ENCODE data around the gene OTOG.

OTOG gene

GRCh38 chr11:17696741-17697140 is 149.7 kb downstream of the OTOG start:
- H3K4me3 ChIP-seq (replicated peaks; ENCODE audit: low read depth, low read length): no peak overlapping the region
- TF ChIP-seq, protein P1, sequence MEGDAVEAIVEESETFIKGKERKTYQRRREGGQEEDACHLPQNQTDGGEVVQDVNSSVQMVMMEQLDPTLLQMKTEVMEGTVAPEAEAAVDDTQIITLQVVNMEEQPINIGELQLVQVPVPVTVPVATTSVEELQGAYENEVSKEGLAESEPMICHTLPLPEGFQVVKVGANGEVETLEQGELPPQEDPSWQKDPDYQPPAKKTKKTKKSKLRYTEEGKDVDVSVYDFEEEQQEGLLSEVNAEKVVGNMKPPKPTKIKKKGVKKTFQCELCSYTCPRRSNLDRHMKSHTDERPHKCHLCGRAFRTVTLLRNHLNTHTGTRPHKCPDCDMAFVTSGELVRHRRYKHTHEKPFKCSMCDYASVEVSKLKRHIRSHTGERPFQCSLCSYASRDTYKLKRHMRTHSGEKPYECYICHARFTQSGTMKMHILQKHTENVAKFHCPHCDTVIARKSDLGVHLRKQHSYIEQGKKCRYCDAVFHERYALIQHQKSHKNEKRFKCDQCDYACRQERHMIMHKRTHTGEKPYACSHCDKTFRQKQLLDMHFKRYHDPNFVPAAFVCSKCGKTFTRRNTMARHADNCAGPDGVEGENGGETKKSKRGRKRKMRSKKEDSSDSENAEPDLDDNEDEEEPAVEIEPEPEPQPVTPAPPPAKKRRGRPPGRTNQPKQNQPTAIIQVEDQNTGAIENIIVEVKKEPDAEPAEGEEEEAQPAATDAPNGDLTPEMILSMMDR (IDR thresholded peaks at IDR 0.05; ENCODE audit: insufficient read depth, low read length, poor library complexity, severe bottlenecking): no peak
- DNase-seq (ENCODE audit: extremely low read depth, insufficient read length): no peak
- H3K27me3 ChIP-seq (replicated peaks; ENCODE audit: control insufficient read depth, insufficient read depth, low read length): peaks cover 4% of the 10 kb centered on the region
- H3K36me3 ChIP-seq (ENCODE audit: control insufficient read depth, insufficient read depth, low read length): no peaks in the 10 kb centered on the region
